ENCODE measurements around the gene LACTBL1.

LACTBL1 gene

GRCh38 chr1:22978299-22978698, 5.6 kb upstream of the LACTBL1 start:
- DNase-seq (ENCODE audit: extremely low read depth in 1 of 2, low read depth in 1 of 2) = no peak

- peak; percentile 3 to 34 for DNase-seq (ENCODE audit: extremely low read depth in 1 of 2, low read depth in 1 of 2)
These were observed 4.0 kb upstream of the LACTBL1 start for GRCh38 chr1:22976461-22977243.

GRCh38 chr1:22976127-22976460, 3.4 kb upstream of the LACTBL1 start:
- DNase-seq (ENCODE audit: extremely low read depth in 1 of 2, low read depth in 1 of 2) = no peak

GRCh38 chr1:22975694-22976093, 3.0 kb upstream of the LACTBL1 start:
- DNase-seq (ENCODE audit: extremely low read depth in 1 of 2, low read depth in 1 of 2) = no peak

GRCh38 chr1:22971611-22972405, 858 bp downstream of the LACTBL1 start:
- DNase-seq (ENCODE audit: extremely low read depth in 1 of 2, low read depth in 1 of 2) = no peak

- DNase-seq (ENCODE audit: extremely low read depth in 1 of 2, low read depth in 1 of 2) = no peak
These were observed 1.5 kb downstream of the LACTBL1 start for GRCh38 chr1:22971161-22971560.

GRCh38 chr1:22970096-22970495, 2.6 kb downstream of the LACTBL1 start:
- DNase-seq (ENCODE audit: extremely low read depth in 1 of 2, low read depth in 1 of 2) = no peak

GRCh38 chr1:22969304-22969709, 3.4 kb downstream of the LACTBL1 start:
- no peak for DNase-seq (ENCODE audit: extremely low read depth in 1 of 2, low read depth in 1 of 2)

GRCh38 chr1:22967833-22968232, 4.8 kb downstream of the LACTBL1 start:
- no peak for DNase-seq (ENCODE audit: extremely low read depth in 1 of 2, low read depth in 1 of 2)

GRCh38 chr1:22966309-22966708, 6.4 kb downstream of the LACTBL1 start:
- DNase-seq (ENCODE audit: extremely low read depth in 1 of 2, low read depth in 1 of 2) = no peak

GRCh38 chr1:22963044-22963677, 9.5 kb downstream of the LACTBL1 start:
- DNase-seq (ENCODE audit: extremely low read depth in 1 of 2, low read depth in 1 of 2) = no peak

- DNase-seq (ENCODE audit: extremely low read depth in 1 of 2, low read depth in 1 of 2) = no peak
These were observed 10.1 kb downstream of the LACTBL1 start for GRCh38 chr1:22962558-22962957.

GRCh38 chr1:22959545-22960360, 12.9 kb downstream of the LACTBL1 start:
- no peak for DNase-seq (ENCODE audit: extremely low read depth in 1 of 2, low read depth in 1 of 2)

GRCh38 chr1:22958556-22958955, 14.1 kb downstream of the LACTBL1 start:
- DNase-seq (ENCODE audit: extremely low read depth in 1 of 2, low read depth in 1 of 2) = no peak

- no peak for DNase-seq (ENCODE audit: extremely low read depth in 1 of 2, low read depth in 1 of 2)
These were observed 15.6 kb downstream of the LACTBL1 start for GRCh38 chr1:22957066-22957465.

- no peak for DNase-seq (ENCODE audit: extremely low read depth in 1 of 2, low read depth in 1 of 2)
These were observed 17.5 kb downstream of the LACTBL1 start for GRCh38 chr1:22955146-22955545.

- no peak for DNase-seq (ENCODE audit: extremely low read depth in 1 of 2, low read depth in 1 of 2)
These were observed 18.9 kb downstream of the LACTBL1 start for GRCh38 chr1:22953740-22954141.

GRCh38 chr1:22953057-22953739, 19.5 kb downstream of the LACTBL1 start:
- DNase-seq (ENCODE audit: extremely low read depth in 1 of 2, low read depth in 1 of 2) = no peak

- no peak for DNase-seq (ENCODE audit: extremely low read depth in 1 of 2, low read depth in 1 of 2)
These were observed 20.0 kb downstream of the LACTBL1 start for GRCh38 chr1:22952694-22953056.

GRCh38 chr1:22951796-22952195, 20.9 kb downstream of the LACTBL1 start:
- DNase-seq (ENCODE audit: extremely low read depth in 1 of 2, low read depth in 1 of 2) = no peak

Measured in stimulated activated CD8-positive, alpha-beta memory T cell treated with anti-CD3 and anti-CD28 coated beads, Interleukin-7, amount 100 ng/mL, for 48 hours (primary cell).